HepG2 (cell line): Measurements from ENCODE around the gene SENP5. TPM values are rescaled to one million over a fixed set of nuclear protein-coding genes. Genes with fewer than 3 reads are reported as not detected.

Experiments
- ARNT ChIP-seq: fragments of 450-650 bp; IDR thresholded peaks from 2 replicates; pipeline ENCODE4 v1.6.1; 2017
- ATF7-NPFF ChIP-seq: sonication (generic); formaldehyde crosslinking; IDR thresholded peaks from 2 replicates; pipeline ENCODE4 v1.8.1; 2023; ENCODE audit warnings: mild to moderate bottlenecking, low read depth, missing genetic modification reagents, moderate library complexity
- CEBPB ChIP-seq: IDR thresholded peaks from 2 replicates; pipeline ENCODE4 v1.6.1; 2011; ENCODE audit warnings: low read depth, low read length, improper control_type of control experiment, borderline replicate concordance
- E2F2 ChIP-seq: sonication (generic); formaldehyde crosslinking; IDR thresholded peaks from 2 replicates; pipeline ENCODE4 v1.4.0; 2020; ENCODE audit warnings: missing genetic modification reagents, borderline replicate concordance
- HMG20A ChIP-seq: IDR thresholded peaks from 2 replicates; pipeline ENCODE4 v1.6.1; 2016; ENCODE audit warnings: borderline replicate concordance
- LCORL ChIP-seq, 2 experiments: fragments of 450-650 bp in 1 of 2; sonication (generic) in 1 of 2; formaldehyde crosslinking in 1 of 2; IDR thresholded peaks; 2 replicates each; pipeline versions ENCODE4 v1.5.0 to v1.6.1; 2017 to 2020; ENCODE audit warnings: antibody characterized with exemption in 1 of 2, missing genetic modification reagents in 1 of 2
- MAZ ChIP-seq, 2 experiments: sonication (generic) in 1 of 2; formaldehyde crosslinking in 1 of 2; IDR thresholded peaks; 2 replicates each; pipeline versions ENCODE4 v1.5.0 to v1.6.1; 2012 to 2020; ENCODE audit warnings: low read depth in 2 of 2, mild to moderate bottlenecking in 2 of 2, borderline replicate concordance in 1 of 2, improper control_type of control experiment in 1 of 2, low read length in 1 of 2, missing genetic modification reagents in 1 of 2, moderate library complexity in 1 of 2
- MEIS2 ChIP-seq: sonication (generic); formaldehyde crosslinking; IDR thresholded peaks from 2 replicates; pipeline ENCODE4 v1.9.0; 2021; ENCODE audit warnings: mild to moderate bottlenecking, missing genetic modification reagents
- MXD1 ChIP-seq: sonication (generic); formaldehyde crosslinking; IDR thresholded peaks from 2 replicates; pipeline ENCODE4 v1.4.0; 2020; ENCODE audit warnings: mild to moderate bottlenecking, missing genetic modification reagents
- NFATC3 ChIP-seq: sonication (generic); formaldehyde crosslinking; IDR thresholded peaks from 2 replicates; pipeline ENCODE4 v1.5.1; 2020; ENCODE audit warnings: mild to moderate bottlenecking, missing genetic modification reagents
- NR3C1 ChIP-seq: sonication (generic); formaldehyde crosslinking; IDR thresholded peaks from 2 replicates; pipeline ENCODE4 v1.4.0; 2020; ENCODE audit warnings: missing genetic modification reagents
- PITX1 ChIP-seq: sonication (generic); formaldehyde crosslinking; IDR thresholded peaks from 2 replicates; pipeline ENCODE4 v1.5.1; 2020; ENCODE audit warnings: mild to moderate bottlenecking, missing genetic modification reagents
- POGK ChIP-seq: sonication (generic); formaldehyde crosslinking; conservative IDR thresholded peaks from 2 replicates; pipeline ENCODE4 v1.8.0; 2022; ENCODE audit warnings: mild to moderate bottlenecking, moderate library complexity, missing genetic modification reagents
- PREB ChIP-seq: sonication (generic); formaldehyde crosslinking; IDR thresholded peaks from 2 replicates; pipeline ENCODE4 v1.4.0; 2020; ENCODE audit warnings: missing genetic modification reagents
- RBM39 ChIP-seq: fragments of 200-400 bp; formaldehyde crosslinking; IDR thresholded peaks from one replicate; pipeline ENCODE4 v1.6.1; 2018; ENCODE audit warnings: antibody characterized with exemption, mild to moderate bottlenecking, low read depth, low read length; ENCODE audit not compliant: poor library complexity, severe bottlenecking
- STAG1 ChIP-seq: sonication (generic); formaldehyde crosslinking; IDR thresholded peaks from 2 replicates; pipeline ENCODE4 v1.4.0; 2020; ENCODE audit warnings: missing genetic modification reagents
- YEATS4 ChIP-seq: sonication (generic); formaldehyde crosslinking; IDR thresholded peaks from 2 replicates; pipeline ENCODE4 v1.4.0; 2020; ENCODE audit warnings: missing genetic modification reagents, borderline replicate concordance
- ZBTB37 ChIP-seq: sonication (generic); formaldehyde crosslinking; IDR thresholded peaks from 2 replicates; pipeline ENCODE4 v1.4.0; 2020; ENCODE audit warnings: mild to moderate bottlenecking, missing genetic modification reagents
- ZFP90 ChIP-seq: sonication (generic); formaldehyde crosslinking; IDR thresholded peaks from 2 replicates; pipeline ENCODE4 v1.8.0; 2022; ENCODE audit warnings: missing genetic modification reagents, mild to moderate bottlenecking, inconsistent platforms, borderline replicate concordance
- ZNF629 ChIP-seq: sonication (generic); formaldehyde crosslinking; conservative IDR thresholded peaks from 2 replicates; pipeline ENCODE4 v1.5.0; 2020; ENCODE audit warnings: missing genetic modification reagents
- ZNF709 ChIP-seq: sonication (generic); formaldehyde crosslinking; IDR thresholded peaks from 2 replicates; pipeline ENCODE4 v1.5.0; 2020; ENCODE audit warnings: mild to moderate bottlenecking, missing genetic modification reagents
- ZNF792 ChIP-seq: IDR thresholded peaks from 2 replicates; pipeline ENCODE4 v1.6.1; 2016
- ZSCAN12 ChIP-seq: sonication (generic); formaldehyde crosslinking; IDR thresholded peaks from 2 replicates; pipeline ENCODE4 v1.9.0; 2021; ENCODE audit warnings: mild to moderate bottlenecking, missing genetic modification reagents
- polyA plus RNA-seq, 8 experiments: library from polyadenylated mRNA; depleted of rRNA in 3 of 8; stranded (reverse) in 7 of 8; unstranded in 1 of 8; fragments of >200 nt; fragmentation: Illumina TruSeq in 4 of 8; extraction: Trizol in 4 of 8; gene quantifications; 2 replicates each; pipeline versions ENCODE4 v1.2.1 to v1.2.3, GENCODE V29; 2011 to 2016; ENCODE audit warnings: low read depth in 4 of 8, missing spikeins in 1 of 8, mixed read lengths in 1 of 8; ENCODE audit not compliant: insufficient read depth in 1 of 8
- total RNA-seq, 5 experiments: library from RNA; depleted of rRNA; stranded (reverse); fragments of >200 nt; fragmentation: Illumina TruSeq; extraction: Trizol; gene quantifications; 2 replicates each; pipeline ENCODE4 v1.2.3, GENCODE V29; 2016; ENCODE audit warnings: low read depth in 1 of 5

Gene SENP5
- total and polyA plus RNA-seq, 2 of the 13 experiments (the other 11 are each of a cell fraction or from before 2014, with no cell fraction given) = 17.6 to 30.9 TPM

- TF ChIP-seq MAZ (IDR thresholded peaks at IDR 0.05; ENCODE audit: borderline replicate concordance, low read depth, low read length) (no peak), MAZ (CRISPR knock-in tag; IDR thresholded peaks at IDR 0.05; ENCODE audit: low read depth) (peak; percentile 92), ZBTB37 (no peak), HMG20A (no peak), NFATC3 (CRISPR knock-in tag) (no peak), POGK (CRISPR knock-in tag) (no peak), ZNF792 (CRISPR knock-in tag) (no peak), ZSCAN12 (no peak), PREB (CRISPR knock-in tag) (no peak; the same call in 1 of the 2 replicates), MXD1 (0 out of 2 replicates have a peak, but pooled peaks have one; percentile 22), YEATS4 (CRISPR knock-in tag) (peak; percentile 65), LCORL (IDR thresholded peaks at IDR 0.05) (no peak), LCORL (CRISPR knock-in tag; IDR thresholded peaks at IDR 0.05) (no peak), E2F2 (no peak), RBM39 (peak; percentile 43), STAG1 (CRISPR knock-in tag) (peak; percentile 75), ZNF709 (CRISPR knock-in tag) (0 out of 2 replicates have a peak, but pooled peaks have one; percentile 58), ZFP90 (CRISPR knock-in tag) (peak; percentile 35; the same call in 1 of the 2 replicates), CEBPB (no peak), ZNF629 (CRISPR knock-in tag) (no peak), MEIS2 (CRISPR knock-in tag) (0 out of 2 replicates have a peak, but pooled peaks have one; percentile 28), PITX1 (CRISPR knock-in tag) (peak; percentile 51; the same call in 1 of the 2 replicates), NR3C1 (CRISPR knock-in tag) (no peak), ARNT (no peak), ATF7-NPFF (CRISPR knock-in tag) (0 out of 2 replicates have a peak, but pooled peaks have one; percentile 61)
Observed at GRCh38 chr3:196969660-196970546, 102.2 kb downstream of the SENP5 start (continued).
